Measurements from ENCODE around the gene MSI2.

The MSI2 gene

DNA sequence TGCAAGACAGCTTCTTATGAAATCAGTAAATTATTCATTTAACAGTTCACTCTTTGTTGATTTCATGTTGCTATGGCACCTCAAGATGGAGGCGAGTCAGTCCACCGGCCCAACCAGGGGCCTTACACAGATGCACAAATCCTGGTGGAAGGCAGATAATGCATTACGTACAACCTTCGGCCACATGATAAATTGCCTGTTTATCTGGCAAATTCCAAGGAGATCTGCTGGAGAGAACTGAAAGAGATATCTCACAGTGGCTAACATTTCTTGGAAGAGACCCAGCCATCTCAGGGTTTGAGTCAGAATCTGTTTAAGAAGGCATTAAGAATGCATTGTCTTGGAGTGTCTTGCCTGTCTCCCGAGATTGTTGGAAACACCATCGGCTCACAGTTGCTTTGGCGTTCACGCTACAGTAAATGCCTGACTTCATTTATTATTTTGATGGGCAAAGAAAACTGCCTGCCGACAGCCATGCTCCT is 225.6 kb downstream of the MSI2 start:
- DNase-seq (ENCODE audit: extremely low spot score): no peak
- ChIA-PET CTCF (no interaction called here), POLR2A (no interaction called here)
- no peak for TF ChIP-seq ELF4 (IDR thresholded peaks at IDR 0.05)
- TF ChIP-seq FOXA1 (IDR thresholded peaks at IDR 0.05): no peak
- no peak for TF ChIP-seq L3MBTL2 (conservative IDR thresholded peaks at IDR 0.05)

DNA sequence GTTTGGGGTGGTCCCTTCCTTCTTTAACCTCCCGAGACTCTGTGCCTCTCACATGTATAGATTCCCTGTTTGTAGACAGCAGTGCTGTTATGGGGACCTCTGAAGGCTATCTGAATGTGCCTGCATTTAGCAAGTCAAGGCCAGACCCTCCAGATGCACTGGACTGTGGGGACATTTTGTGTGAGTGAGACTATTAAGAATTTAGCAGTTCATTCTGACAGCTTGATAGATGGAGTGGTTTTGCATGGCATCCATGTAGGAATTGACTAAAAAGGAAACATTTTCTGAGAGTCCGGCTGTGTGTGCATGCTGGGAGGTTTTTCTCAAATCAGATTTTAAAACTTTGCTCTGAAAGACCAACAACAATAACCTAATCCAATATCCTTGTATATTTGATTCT is 226.3 kb downstream of the MSI2 start:
- TF ChIP-seq CTBP1 (IDR thresholded peaks at IDR 0.05; ENCODE audit: borderline replicate concordance): no peak
- TF ChIP-seq BHLHE40 (IDR thresholded peaks at IDR 0.05; ENCODE audit: borderline replicate concordance): no peak
- no peak for TF ChIP-seq HDGF (IDR thresholded peaks at IDR 0.05; ENCODE audit: borderline replicate concordance)
- TF ChIP-seq ELF4 (IDR thresholded peaks at IDR 0.05): no peak
- TF ChIP-seq FOXA1 (IDR thresholded peaks at IDR 0.05): no peak
- TF ChIP-seq ZNF384 (IDR thresholded peaks at IDR 0.05): no peak
- no peak for TF ChIP-seq SUZ12 (IDR thresholded peaks at IDR 0.05)
- no peak for TF ChIP-seq FOXM1 (IDR thresholded peaks at IDR 0.05; ENCODE audit: borderline replicate concordance)
- no peak for TF ChIP-seq NFRKB (IDR thresholded peaks at IDR 0.05)
- TF ChIP-seq L3MBTL2 (conservative IDR thresholded peaks at IDR 0.05): no peak
- TF ChIP-seq, protein P1, sequence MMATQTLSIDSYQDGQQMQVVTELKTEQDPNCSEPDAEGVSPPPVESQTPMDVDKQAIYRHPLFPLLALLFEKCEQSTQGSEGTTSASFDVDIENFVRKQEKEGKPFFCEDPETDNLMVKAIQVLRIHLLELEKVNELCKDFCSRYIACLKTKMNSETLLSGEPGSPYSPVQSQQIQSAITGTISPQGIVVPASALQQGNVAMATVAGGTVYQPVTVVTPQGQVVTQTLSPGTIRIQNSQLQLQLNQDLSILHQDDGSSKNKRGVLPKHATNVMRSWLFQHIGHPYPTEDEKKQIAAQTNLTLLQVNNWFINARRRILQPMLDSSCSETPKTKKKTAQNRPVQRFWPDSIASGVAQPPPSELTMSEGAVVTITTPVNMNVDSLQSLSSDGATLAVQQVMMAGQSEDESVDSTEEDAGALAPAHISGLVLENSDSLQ (IDR thresholded peaks at IDR 0.05): no peak
- no peak for TF ChIP-seq FOXK2 (IDR thresholded peaks at IDR 0.05)

DNA sequence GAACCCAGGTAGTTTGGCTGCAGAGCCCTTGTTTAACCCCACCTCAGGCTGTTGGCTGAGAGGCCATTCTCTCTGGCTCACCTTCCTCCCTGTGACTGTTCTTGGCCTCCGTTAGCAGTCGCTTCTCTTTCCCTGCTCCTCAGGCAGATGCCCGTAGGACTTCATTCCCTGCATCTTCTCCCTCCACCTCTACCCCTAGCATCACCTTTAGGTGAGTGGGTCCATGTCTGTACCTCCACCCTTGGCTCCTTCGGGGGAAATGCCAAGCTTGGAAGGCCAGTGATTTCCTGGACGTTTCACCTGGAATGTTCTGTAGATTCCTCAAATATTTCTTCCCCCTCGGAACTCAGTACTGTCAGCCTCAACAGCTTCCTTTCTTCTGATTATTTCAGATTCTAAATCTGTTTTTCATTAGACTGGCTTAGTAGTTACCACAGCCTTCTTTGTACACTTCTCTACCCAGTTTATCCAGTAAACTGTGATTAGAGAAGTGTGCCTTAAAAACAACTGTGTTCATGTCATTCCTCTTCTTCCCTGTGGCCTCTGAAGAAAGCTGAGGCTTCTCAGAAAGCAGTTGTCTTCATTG is 227.9 kb downstream of the MSI2 start:
- DNase-seq (ENCODE audit: extremely low spot score): no peak
- ChIA-PET POLR2A (no interaction called here), CTCF (interaction anchor here (0.6 kb wide), 1 partner anchor 18 kb away, joined by 3 read pairs; no protein-coding TSS in a partner anchor)
- TF ChIP-seq CTBP1 (IDR thresholded peaks at IDR 0.05; ENCODE audit: borderline replicate concordance): no peak
- TF ChIP-seq LEF1 (IDR thresholded peaks at IDR 0.05; ENCODE audit: borderline replicate concordance): no peak
- TF ChIP-seq HDGF (IDR thresholded peaks at IDR 0.05; ENCODE audit: borderline replicate concordance): no peak
- TF ChIP-seq ARNT (IDR thresholded peaks at IDR 0.05): no peak
- TF ChIP-seq FOXK2 (IDR thresholded peaks at IDR 0.05): no peak
- TF ChIP-seq FOXM1 (IDR thresholded peaks at IDR 0.05; ENCODE audit: borderline replicate concordance): no peak
- no peak for TF ChIP-seq L3MBTL2 (conservative IDR thresholded peaks at IDR 0.05)
- TF ChIP-seq, protein P1 (IDR thresholded peaks at IDR 0.05): no peak
- TF ChIP-seq BHLHE40 (IDR thresholded peaks at IDR 0.05; ENCODE audit: borderline replicate concordance): no peak
- TF ChIP-seq FOXA1 (IDR thresholded peaks at IDR 0.05): no peak
- TF ChIP-seq ZNF384 (IDR thresholded peaks at IDR 0.05): no peak
- no peak for TF ChIP-seq ELF4 (IDR thresholded peaks at IDR 0.05)
- TF ChIP-seq TARDBP (IDR thresholded peaks at IDR 0.05): no peak
- no peak for TF ChIP-seq SUZ12 (IDR thresholded peaks at IDR 0.05)
- TF ChIP-seq SP1 (IDR thresholded peaks at IDR 0.05): no peak
- no peak for TF ChIP-seq NFRKB (IDR thresholded peaks at IDR 0.05)

More for the DNA sequence above, 226.3 kb downstream of the MSI2 start:
- ChIA-PET CTCF (no interaction called here), POLR2A (no interaction called here)
- DNase-seq (ENCODE audit: extremely low spot score): no peak

DNA sequence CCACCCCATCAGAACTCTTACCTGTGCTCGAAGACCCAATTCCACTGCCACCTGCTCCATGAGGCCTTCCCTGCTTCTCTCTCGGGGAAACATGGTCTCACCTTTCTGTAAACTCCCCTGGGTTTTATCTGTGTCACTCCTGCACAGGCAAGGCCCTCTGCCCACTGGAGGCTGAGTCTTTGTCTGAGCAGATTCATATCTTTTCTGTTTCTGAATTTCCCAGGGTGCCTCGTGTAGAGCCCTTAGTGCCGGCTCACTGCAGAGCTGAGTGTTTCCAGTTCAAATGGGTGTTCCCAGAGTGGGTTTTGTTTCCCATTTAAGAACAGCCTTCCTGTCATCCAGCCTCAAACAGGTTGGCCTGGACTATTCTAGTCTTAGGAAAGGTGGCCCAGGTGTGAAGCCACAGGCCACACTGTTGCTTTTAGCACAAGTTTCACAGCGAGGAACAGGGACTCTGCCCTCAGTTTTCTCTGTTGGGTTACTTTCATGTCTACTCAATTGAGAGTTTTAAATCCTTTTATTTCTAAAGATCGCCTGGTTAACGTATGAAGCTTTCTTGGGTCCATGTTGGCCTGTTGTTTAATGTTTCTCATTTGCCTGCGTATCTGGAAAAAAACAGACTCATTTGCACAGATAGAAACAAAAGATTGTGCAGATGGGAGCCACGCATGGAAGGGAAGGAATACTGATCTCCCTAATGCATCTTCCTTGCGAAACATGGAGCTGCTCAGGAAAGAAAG is 228.7 kb downstream of the MSI2 start:
- no peak for DNase-seq (ENCODE audit: extremely low spot score)
- ChIA-PET POLR2A (no interaction called here), CTCF (interaction anchor here (0.6 kb wide), 1 partner anchor 18 kb away, joined by 3 read pairs; no protein-coding TSS in a partner anchor)
- TF ChIP-seq FOXM1 (IDR thresholded peaks at IDR 0.05; ENCODE audit: borderline replicate concordance) (no peak), SP1 (IDR thresholded peaks at IDR 0.05) (no peak), SUZ12 (IDR thresholded peaks at IDR 0.05) (no peak), BHLHE40 (IDR thresholded peaks at IDR 0.05; ENCODE audit: borderline replicate concordance) (no peak), L3MBTL2 (conservative IDR thresholded peaks at IDR 0.05) (no peak), CTBP1 (IDR thresholded peaks at IDR 0.05; ENCODE audit: borderline replicate concordance) (no peak)

DNA sequence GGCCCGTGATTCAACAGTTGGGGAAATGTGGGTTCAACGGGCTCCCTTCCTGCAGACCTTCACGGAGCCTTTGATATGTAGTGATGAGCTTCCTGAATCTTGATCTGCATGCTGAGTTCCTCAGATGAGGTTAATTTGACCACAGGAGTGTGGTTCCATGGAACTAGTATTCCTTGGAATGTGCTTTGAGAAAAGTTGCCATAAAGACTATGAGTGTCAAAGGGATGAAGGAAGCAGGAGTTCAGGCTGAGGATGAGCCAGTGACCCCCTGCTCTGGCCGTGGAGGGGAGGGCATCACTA is 229.2 kb downstream of the MSI2 start:
- no peak for TF ChIP-seq BHLHE40 (IDR thresholded peaks at IDR 0.05; ENCODE audit: borderline replicate concordance)
- no peak for TF ChIP-seq ELF4 (IDR thresholded peaks at IDR 0.05)
- TF ChIP-seq HDGF (IDR thresholded peaks at IDR 0.05; ENCODE audit: borderline replicate concordance): no peak
- ChIA-PET CTCF (no interaction called here), POLR2A (no interaction called here)
- DNase-seq (ENCODE audit: extremely low spot score): no peak

DNA sequence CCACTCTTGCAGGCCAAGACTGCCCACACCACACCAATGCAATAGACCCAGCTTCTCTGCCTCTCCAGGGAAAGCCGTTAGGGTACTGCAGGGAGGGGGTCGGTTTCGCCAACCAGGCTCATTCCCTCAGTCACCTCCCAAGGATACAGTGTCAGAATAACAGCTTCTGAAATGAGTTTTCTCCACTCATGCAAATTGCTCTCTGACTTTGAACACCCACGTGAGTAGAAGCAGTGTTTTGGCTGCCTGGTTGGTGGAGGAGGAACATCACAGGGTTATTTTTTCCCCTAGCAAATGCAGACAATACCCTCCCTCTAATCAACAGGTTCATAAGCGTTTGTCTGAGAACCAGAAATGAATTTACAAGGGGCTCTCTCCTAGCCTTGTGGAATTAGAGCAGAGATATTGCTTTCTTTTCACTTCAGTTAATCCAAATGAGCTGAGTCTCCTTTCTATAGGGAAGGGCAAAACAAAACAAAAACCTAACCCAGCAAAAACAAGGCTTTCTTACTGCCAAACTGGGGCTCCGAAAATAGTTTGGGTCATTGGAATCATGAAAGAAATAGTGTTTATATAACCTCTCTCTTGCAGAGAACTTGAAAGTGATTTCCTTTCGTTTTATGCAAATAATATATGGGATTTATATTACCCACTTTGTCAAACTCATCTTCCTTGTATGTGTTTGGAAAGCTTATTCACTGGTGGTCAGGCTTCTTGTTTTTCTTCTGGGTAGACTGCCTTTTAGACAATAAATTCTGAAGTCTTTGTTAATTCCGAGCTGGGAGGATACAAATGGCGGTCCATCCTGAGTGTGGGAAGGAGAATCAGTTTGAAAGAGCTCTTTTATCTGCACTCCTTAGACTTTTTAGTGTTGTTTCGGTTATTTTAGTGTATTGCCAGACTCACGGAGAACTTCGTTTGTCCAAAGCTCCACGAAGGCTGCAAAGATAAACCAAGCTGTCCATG is 229.9 kb downstream of the MSI2 start:
- ChIA-PET CTCF (interaction anchor here (0.7 kb wide), 1 partner anchor 167 kb away, joined by 3 read pairs; no protein-coding TSS in a partner anchor), POLR2A (no interaction called here)
- DNase-seq (ENCODE audit: extremely low spot score): no peak
- TF ChIP-seq ZNF384 (IDR thresholded peaks at IDR 0.05): no peak

All from HEK293T (cell line).